ENCODE data around the gene MSI2. TPM values are rescaled to one million over a fixed set of nuclear protein-coding genes. Genes with fewer than 3 reads are reported as not detected.

Gene MSI2
- total RNA-seq, 1 donor from 2014 or later, result 31.3 TPM

- intact Hi-C loops (cut with DNase I), result no loop called here
- Histone ChIP-seq H3K9me3 (no peaks in the 10 kb centered on the region), H3K27ac (no peak overlapping the region), H3K27me3 (no peaks in the 10 kb centered on the region), H3K36me3 (no peaks in the 10 kb centered on the region), H3K4me1 (no peaks in the 10 kb centered on the region), H3K4me3 (no peak overlapping the region)
- no peak for TF ChIP-seq CTCF (IDR thresholded peaks at IDR 0.05)
- no peak for DNase-seq
- ATAC-seq, result no peak
Observed at GRCh38 chr17:57270801-57271245, 14.5 kb downstream of the MSI2 start.

- DNase-seq (no peak), ATAC-seq (no peak)
- Histone ChIP-seq H3K9me3 (no peaks in the 10 kb centered on the region), H3K4me3 (no peak overlapping the region), H3K4me1 (no peaks in the 10 kb centered on the region), H3K27me3 (no peaks in the 10 kb centered on the region), H3K36me3 (no peaks in the 10 kb centered on the region), H3K27ac (no peak overlapping the region)
- TF ChIP-seq CTCF (IDR thresholded peaks at IDR 0.05), result no peak
- intact Hi-C loops (cut with DNase I), result no loop called here
Observed at GRCh38 chr17:57271821-57272220, 15.5 kb downstream of the MSI2 start.

- ATAC-seq (no peak), DNase-seq (no peak)
- no peak overlapping the region for H3K27ac ChIP-seq
- intact Hi-C loops (cut with DNase I), result no loop called here
- H3K36me3 ChIP-seq, result no peaks in the 10 kb centered on the region
- no peaks in the 10 kb centered on the region for H3K4me1 ChIP-seq
- H3K4me3 ChIP-seq, result no peak overlapping the region
- TF ChIP-seq CTCF (IDR thresholded peaks at IDR 0.05), result no peak
- H3K27me3 ChIP-seq, result no peaks in the 10 kb centered on the region
- H3K9me3 ChIP-seq, result no peaks in the 10 kb centered on the region
Observed at GRCh38 chr17:57273490-57273889, 17.2 kb downstream of the MSI2 start.

GRCh38 chr17:57274162-57274561 is 17.8 kb downstream of the MSI2 start:
- no peak for TF ChIP-seq CTCF (IDR thresholded peaks at IDR 0.05)
- Histone ChIP-seq H3K27ac (no peak overlapping the region), H3K4me3 (no peak overlapping the region), H3K9me3 (no peaks in the 10 kb centered on the region), H3K27me3 (no peaks in the 10 kb centered on the region), H3K36me3 (no peaks in the 10 kb centered on the region), H3K4me1 (no peaks in the 10 kb centered on the region)
- ATAC-seq (no peak), DNase-seq (no peak)
- intact Hi-C loops (cut with DNase I), result no loop called here

- H3K36me3 ChIP-seq, result no peaks in the 10 kb centered on the region
- intact Hi-C loops (cut with DNase I), result no loop called here
- DNase-seq, result no peak
- H3K27me3 ChIP-seq, result no peaks in the 10 kb centered on the region
- H3K27ac ChIP-seq, result no peak overlapping the region
- H3K9me3 ChIP-seq, result no peaks in the 10 kb centered on the region
- no peak for TF ChIP-seq CTCF (IDR thresholded peaks at IDR 0.05)
- no peaks in the 10 kb centered on the region for H3K4me1 ChIP-seq
- ATAC-seq, result no peak
- no peak overlapping the region for H3K4me3 ChIP-seq
Observed at GRCh38 chr17:57275071-57275764, 18.9 kb downstream of the MSI2 start.

GRCh38 chr17:57276621-57277020 is 20.3 kb downstream of the MSI2 start:
- intact Hi-C loops (cut with DNase I), result no loop called here
- DNase-seq, result no peak
- Histone ChIP-seq H3K4me3 (no peak overlapping the region), H3K9me3 (no peaks in the 10 kb centered on the region), H3K27me3 (no peaks in the 10 kb centered on the region), H3K36me3 (no peaks in the 10 kb centered on the region), H3K4me1 (no peaks in the 10 kb centered on the region), H3K27ac (no peak overlapping the region)
- no peak for TF ChIP-seq CTCF (IDR thresholded peaks at IDR 0.05)
- ATAC-seq, result no peak

Measured in upper lobe of right lung (tissue), 1 donor.